Inflammatory macrophage treated with lipopolysaccharide for 1 hour (primary cell): ENCODE results near the gene SMYD3.
"Not testable (repeated sequence)": the region's sequence is repeated elsewhere in the genome, so short reads cannot be mapped to it uniquely, and the experiment has no call there.

Experiments
- DNase-seq, 2 donors: peaks; one replicate each; pipeline ENCODE4 v3.0.0-alpha.2; 2020 to 2022

SMYD3 gene

GRCh38 chr1:245971076-245971710 is 535.9 kb downstream of the SMYD3 start:
- DNase-seq = not testable (repeated sequence)

DNA sequence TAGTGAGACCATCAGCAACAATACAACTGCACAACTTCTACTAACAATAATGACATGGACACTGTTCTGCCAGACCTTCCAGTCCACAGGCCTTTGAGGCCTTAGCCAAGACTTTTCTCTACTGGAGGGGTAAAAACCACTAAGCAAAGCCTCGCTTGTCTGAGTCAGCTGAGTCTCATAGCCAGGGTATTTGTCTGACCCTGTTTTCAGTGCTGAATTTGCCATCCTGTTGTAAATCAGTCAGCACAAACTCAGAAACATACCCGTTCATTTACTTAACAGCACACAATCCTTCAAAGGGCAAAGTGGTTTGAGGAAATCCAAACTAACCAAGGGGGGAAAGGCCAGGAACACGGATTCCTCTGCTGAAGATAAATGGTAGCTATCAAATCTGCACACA is 537.8 kb downstream of the SMYD3 start:
- no peak for DNase-seq

- DNase-seq = no peak
Observed at GRCh38 chr1:245968775-245969174, 538.3 kb downstream of the SMYD3 start.

DNA sequence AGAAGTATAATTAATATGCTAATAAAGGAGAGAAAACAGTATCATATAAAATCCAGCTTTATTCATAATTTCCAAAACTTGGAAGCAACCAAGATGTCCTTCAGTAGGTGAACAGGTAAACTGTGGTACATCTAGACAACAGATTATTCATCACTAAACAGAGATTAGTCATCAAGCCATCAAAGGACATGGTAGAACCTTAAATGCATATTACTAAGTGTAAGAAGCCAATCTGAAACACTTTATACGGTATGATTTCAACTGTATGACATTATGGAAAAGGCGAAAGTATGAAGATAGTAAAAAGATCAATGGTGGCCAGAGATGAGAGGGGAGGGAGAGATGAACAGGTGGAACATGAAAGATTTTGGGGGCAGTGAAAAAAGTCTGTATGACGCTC is 541.7 kb downstream of the SMYD3 start:
- no peak for DNase-seq

DNA sequence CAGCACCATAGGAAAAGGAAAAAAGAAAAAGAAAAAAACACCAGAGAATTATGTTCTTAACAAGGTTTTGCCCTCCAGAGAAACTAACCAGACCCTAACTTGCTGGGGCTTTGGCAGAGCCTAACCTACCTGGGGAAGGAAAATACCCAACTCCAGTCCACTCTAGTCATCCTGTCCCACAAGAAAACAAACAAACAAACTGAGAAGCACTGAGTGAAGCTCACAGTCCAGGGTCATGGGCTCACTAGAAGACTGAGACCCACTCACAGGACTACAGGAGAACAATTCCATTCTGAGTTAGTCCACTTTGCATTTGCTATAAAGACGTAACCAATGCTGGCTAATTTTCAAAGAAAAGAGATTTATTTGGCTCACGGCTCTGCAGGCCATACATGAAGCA is 543.4 kb downstream of the SMYD3 start:
- DNase-seq = no peak

GRCh38 chr1:245962453-245962852 is 544.6 kb downstream of the SMYD3 start:
- DNase-seq = no peak

- no peak for DNase-seq
Observed at GRCh38 chr1:245961137-245961540, 545.9 kb downstream of the SMYD3 start.

- no peak for DNase-seq
Observed at GRCh38 chr1:245960171-245960570, 546.9 kb downstream of the SMYD3 start.

GRCh38 chr1:245958016-245958415 is 549.1 kb downstream of the SMYD3 start:
- DNase-seq = no peak

- DNase-seq = no peak
Observed at GRCh38 chr1:245957427-245957826, 549.7 kb downstream of the SMYD3 start.

DNA sequence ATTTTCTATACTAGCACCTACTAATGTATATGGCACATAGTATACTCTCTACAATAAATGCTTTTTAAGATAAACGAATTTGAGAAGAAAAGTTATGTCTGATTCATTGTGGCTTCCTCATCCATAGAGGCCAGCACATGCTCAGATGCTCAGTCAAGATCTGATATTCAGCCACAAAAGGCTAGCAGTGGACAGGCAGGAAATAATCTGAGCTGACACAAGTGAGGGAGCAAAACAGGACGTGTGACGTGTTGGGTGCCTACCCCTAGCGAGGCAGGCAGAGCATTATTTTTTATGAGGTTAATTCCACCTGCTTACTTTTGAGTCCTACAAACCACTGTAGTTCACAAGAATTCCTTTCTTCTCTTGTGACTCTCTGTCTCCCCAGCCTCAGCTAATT is 550.9 kb downstream of the SMYD3 start:
- DNase-seq = no peak

DNA sequence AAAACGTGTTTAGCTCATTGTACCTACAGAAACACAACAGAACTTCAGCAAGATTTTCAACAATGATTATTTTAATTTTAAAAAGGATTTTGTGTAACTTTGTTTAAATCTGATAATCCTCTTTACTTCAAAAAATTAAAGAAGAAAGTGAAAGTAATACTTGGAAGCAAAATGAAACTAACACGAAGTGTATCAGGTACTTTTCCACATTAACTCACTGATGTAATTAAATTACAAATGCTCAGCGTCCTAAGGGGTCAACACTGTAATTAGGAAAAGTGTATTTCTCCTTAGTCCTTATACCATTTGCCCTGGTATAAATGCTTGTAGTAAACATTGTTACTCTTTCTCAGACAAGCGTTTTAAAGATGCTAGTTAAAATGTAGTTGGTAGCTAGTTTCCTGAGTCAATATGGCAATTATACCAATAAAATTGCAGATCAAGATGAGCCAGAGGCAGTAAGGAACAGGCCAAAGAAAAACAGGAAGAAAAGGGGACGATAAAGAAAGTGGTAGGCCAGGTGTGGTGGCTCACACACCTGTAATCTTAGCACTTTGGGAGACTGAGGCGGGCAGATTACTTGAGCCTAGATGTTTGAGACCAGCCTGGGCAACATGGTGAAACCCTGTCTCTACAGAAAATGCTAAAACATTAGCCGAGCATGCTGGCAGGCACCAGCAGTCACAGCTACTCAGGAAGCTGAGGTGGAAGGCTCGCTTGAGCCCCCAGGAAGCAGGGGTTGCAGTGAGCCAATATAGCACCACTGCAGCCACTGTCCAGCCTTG is 553.0 kb downstream of the SMYD3 start:
- DNase-seq = peak; percentile 3 to 15

DNA sequence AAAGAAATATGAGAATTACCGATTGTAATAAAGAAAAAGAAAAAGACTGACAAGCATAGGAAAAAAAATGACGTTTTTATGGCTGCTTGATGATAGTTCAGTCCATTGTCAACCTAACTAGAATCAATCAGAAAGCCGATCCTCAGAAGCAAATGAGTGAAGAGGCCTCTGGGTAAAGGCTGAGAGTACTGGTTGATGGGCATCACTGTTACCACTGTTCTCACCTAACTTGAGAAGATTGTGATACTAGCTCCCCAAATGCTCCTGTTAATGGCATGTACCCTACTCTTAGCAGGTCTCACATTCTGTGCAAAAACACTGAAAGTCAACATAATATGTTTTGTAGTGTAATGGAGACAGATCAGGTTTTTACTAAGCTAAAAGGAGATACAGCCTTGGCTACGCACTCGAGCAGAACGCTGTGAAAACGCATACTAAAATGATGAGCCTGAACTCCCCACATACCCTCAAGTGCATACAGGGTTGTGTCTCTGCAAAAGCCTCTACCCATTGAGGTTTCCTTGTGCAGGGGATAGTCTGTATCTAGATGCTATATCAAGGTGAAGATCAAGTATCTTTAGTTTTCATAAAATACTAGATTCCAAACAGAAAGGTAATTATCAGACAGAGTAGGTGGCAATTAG is 554.6 kb downstream of the SMYD3 start:
- no peak for DNase-seq

- DNase-seq = no peak
Observed at GRCh38 chr1:245948786-245949185, 558.3 kb downstream of the SMYD3 start.

DNA sequence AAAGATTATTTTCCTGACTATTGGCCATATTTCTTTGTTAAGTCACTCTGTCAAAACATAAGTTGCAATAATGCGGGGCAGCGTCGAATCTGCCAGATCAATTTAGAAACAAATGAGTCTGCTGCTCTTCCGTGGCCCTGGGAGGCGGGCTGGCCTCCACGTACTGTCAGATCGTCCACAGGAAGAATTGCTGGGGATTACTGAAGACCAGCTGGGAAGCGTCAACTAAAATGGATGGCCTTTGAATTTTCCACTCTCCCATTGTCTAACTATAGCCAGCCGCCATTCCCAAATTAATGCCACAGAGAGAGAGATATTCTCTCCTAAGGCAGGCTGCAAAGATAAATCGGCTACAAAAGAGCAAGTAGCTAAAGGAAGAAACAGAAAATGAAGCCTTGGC is 560.2 kb downstream of the SMYD3 start:
- no peak for DNase-seq

DNA sequence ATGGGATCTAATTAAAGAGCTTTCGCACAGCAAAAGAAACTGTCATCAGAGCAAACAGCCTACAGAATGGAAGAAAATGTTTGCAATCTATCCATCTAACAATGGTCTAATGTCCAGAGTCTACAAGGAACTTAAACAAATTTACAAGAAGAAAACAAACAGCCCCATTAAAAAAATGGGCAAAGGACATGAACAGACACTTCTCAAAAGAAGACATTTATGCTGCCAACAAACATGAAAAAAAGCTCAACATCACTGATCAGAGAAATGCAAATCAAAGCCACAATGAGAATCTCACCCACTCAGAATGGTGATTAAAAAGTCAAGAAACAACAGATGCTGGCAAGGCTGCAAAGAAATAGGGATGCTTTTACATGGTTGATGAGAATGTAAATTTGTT is 561.9 kb downstream of the SMYD3 start:
- DNase-seq = not testable (repeated sequence)

- DNase-seq = no peak
Observed at GRCh38 chr1:245942856-245943255, 564.2 kb downstream of the SMYD3 start.

- not testable (repeated sequence) for DNase-seq
Observed at GRCh38 chr1:245941771-245942170, 565.3 kb downstream of the SMYD3 start.

- DNase-seq = no peak
Observed at GRCh38 chr1:245939756-245940345, 567.2 kb downstream of the SMYD3 start.

DNA sequence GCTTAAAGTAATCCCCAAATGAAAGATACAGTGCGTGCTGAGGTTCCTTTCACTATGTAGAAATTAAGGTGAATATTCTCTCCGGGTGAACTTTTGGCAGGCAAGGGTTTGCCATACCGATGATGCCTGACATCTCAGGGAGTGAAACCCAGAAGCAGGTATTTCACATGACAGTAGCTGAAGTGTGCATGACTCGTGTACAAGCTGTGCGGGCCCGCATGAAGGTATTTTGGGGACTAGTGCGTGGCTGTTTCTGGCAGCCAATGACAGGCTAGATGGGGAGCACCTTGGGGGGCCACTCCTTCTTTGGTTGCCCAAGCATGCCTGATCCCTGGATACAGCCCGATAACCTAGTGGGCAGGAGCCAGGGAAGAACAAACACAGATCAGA is 569.0 kb downstream of the SMYD3 start:
- no peak for DNase-seq

DNA sequence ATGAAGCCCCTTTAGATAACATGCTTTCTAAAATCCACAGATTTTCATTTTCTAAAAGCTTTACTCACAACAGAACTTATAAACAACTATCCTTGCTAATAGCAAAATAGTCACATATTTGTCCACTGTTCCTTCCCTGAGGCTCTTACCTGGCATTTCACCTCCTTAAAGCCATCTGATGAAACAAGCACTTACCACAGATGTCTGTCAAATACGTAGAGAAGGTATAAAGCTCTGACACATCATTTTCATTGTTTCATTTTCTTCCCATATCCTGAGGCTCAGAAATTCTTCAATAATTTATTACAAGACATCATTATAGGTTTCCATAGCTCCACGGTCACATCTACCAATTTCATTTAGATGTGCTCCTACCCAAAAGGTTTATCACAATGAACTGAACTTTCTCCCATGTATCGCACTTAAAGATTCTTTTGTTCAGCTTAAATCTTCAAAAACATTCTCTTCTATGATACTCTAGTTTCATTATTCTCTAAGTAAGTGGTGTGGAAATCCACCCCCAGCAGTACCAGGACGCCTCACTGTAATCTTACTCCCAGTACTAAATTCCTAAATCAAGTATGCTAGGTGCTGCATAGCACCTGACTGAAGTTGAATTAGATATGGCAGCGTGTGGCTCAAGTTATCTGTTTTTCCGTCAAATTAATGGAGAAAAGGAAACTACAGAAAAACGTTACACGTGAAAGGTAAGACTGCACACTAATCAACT is 569.6 kb downstream of the SMYD3 start:
- DNase-seq = no peak

GRCh38 chr1:245934409-245934808 is 572.7 kb downstream of the SMYD3 start:
- DNase-seq = no peak

- no peak for DNase-seq
Observed at GRCh38 chr1:245933431-245934045, 573.5 kb downstream of the SMYD3 start.
